ENCODE measurements around the gene OR56A5. TPM values are rescaled to one million over a fixed set of nuclear protein-coding genes. Genes with fewer than 3 reads are reported as not detected.
"Not testable (repeated sequence)": the region's sequence is repeated elsewhere in the genome, so short reads cannot be mapped to it uniquely, and the experiment has no call there.

The OR56A5 gene
- total RNA-seq, 2 donors from 2014 or later = not detected

- Histone ChIP-seq H3K27ac (no peak overlapping the region), H3K4me3 (no peak overlapping the region), H3K27me3 (no peaks in the 10 kb centered on the region), H3K4me1 (no peaks in the 10 kb centered on the region), H3K9me3 (peaks cover 0 to 19% of the 10 kb centered on the region in 2 donors), H3K36me3 (no peaks in the 10 kb centered on the region)
- TF ChIP-seq CTCF (IDR thresholded peaks at IDR 0.05) = no peak
- no peak for DNase-seq (ENCODE audit: low spot score)
Observed at GRCh38 chr11:5983443-5983842, 15.1 kb upstream of the OR56A5 start.

GRCh38 chr11:5973530-5973929 lies 5.2 kb upstream of the OR56A5 start:
- no peak overlapping the region for H3K4me3 ChIP-seq
- H3K4me1 ChIP-seq = no peaks in the 10 kb centered on the region
- no peak for DNase-seq (ENCODE audit: low spot score)
- no peaks in the 10 kb centered on the region for H3K9me3 ChIP-seq
- no peak overlapping the region for H3K27ac ChIP-seq
- no peaks in the 10 kb centered on the region for H3K27me3 ChIP-seq
- TF ChIP-seq CTCF (IDR thresholded peaks at IDR 0.05) = no peak
- no peaks in the 10 kb centered on the region for H3K36me3 ChIP-seq

- Histone ChIP-seq H3K27me3 (no peaks in the 10 kb centered on the region), H3K4me3 (no peak overlapping the region), H3K9me3 (peaks cover 0 to 14% of the 10 kb centered on the region in 2 donors), H3K27ac (no peak overlapping the region), H3K36me3 (no peaks in the 10 kb centered on the region), H3K4me1 (no peaks in the 10 kb centered on the region)
- no peak for DNase-seq (ENCODE audit: low spot score)
- TF ChIP-seq CTCF (IDR thresholded peaks at IDR 0.05) = no peak
Observed at GRCh38 chr11:5967708-5968107, 586 bp downstream of the OR56A5 start.

- no peaks in the 10 kb centered on the region for H3K36me3 ChIP-seq
- TF ChIP-seq CTCF (IDR thresholded peaks at IDR 0.05) = no peak
Observed at GRCh38 chr11:5966958-5967357, 1.3 kb downstream of the OR56A5 start.

GRCh38 chr11:5960704-5961320 lies 7.5 kb downstream of the OR56A5 start:
- not testable (repeated sequence) for DNase-seq (ENCODE audit: low spot score); H3K27ac ChIP-seq; H3K4me3 ChIP-seq; H3K4me1 ChIP-seq; H3K27me3 ChIP-seq; H3K36me3 ChIP-seq
- H3K9me3 ChIP-seq = peaks cover 0 to 26% of the 10 kb centered on the region in 2 donors

More at GRCh38 chr11:5966958-5967357, 1.3 kb downstream of the OR56A5 start:
- no peak overlapping the region for H3K27ac ChIP-seq
- H3K27me3 ChIP-seq = no peaks in the 10 kb centered on the region
- no peaks in the 10 kb centered on the region for H3K4me1 ChIP-seq
- H3K4me3 ChIP-seq = no peak overlapping the region
- H3K9me3 ChIP-seq = peaks cover 0 to 14% of the 10 kb centered on the region in 2 donors
- no peak for DNase-seq (ENCODE audit: low spot score)

GRCh38 chr11:5955586-5955985 lies 12.7 kb downstream of the OR56A5 start:
- TF ChIP-seq CTCF (IDR thresholded peaks at IDR 0.05) = no peak
- H3K27ac ChIP-seq = no peak overlapping the region

More at GRCh38 chr11:5955586-5955985, 12.7 kb downstream of the OR56A5 start:
- H3K27me3 ChIP-seq = no peaks in the 10 kb centered on the region
- H3K9me3 ChIP-seq = peaks cover 0 to 12% of the 10 kb centered on the region in 2 donors
- H3K36me3 ChIP-seq = no peaks in the 10 kb centered on the region
- H3K4me3 ChIP-seq = no peak overlapping the region
- no peak for DNase-seq (ENCODE audit: low spot score)
- H3K4me1 ChIP-seq = no peaks in the 10 kb centered on the region
